HG02623 (cell line): Measurements from ENCODE around the gene KLHL33.

ENCODE experiments used
- ATAC-seq: cut with Tn5 transposase; IDR thresholded peaks from one replicate; pipeline ENCODE4 v1.9.1; 2021; ENCODE audit warnings: moderate library complexity; ENCODE audit not compliant: unreplicated experiment

KLHL33 gene

DNA sequence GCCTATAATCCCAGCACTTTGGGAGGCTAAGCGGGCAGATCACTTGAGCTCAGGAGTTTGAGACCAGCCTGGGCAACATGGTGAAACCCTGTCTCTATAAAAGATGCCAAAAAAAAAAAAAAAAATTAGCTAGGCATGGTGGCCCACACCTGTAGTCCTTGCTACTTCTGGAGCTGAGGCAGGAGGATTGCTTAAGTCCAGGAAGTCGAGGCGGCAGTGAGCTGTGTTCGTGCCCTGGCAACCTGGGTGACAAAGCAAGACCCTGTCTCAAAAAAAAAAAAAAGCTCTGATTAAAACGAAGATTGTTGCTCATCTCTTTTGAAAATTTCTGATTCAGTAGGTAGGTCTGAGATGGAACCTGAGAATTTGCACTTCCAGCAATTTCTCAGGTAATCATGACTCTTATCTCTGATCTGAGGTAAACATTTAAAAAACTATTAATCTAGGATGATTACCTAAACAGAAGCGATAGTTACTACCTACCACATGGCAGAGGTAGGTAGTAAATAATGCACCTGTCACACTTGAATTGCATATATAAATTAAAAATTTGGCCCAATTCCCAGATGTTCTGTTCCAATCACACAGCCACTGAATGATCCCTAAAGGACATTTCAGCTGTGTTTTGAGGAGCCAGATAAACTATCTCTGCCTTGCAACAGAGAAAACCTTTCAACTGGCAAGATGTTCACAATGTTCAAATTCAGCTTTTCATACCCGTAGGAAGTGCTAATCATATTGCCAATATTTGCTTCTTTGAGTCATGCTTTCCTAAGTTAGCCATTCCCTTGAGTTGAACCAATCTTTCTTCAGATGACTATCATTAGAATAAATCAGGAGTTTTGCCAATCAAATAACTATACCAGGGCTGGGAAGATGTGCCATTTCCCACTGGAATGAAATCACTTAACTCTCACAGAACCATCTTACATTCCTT lies 18.4 kb downstream of the KLHL33 start:
- ATAC-seq: no peak

DNA sequence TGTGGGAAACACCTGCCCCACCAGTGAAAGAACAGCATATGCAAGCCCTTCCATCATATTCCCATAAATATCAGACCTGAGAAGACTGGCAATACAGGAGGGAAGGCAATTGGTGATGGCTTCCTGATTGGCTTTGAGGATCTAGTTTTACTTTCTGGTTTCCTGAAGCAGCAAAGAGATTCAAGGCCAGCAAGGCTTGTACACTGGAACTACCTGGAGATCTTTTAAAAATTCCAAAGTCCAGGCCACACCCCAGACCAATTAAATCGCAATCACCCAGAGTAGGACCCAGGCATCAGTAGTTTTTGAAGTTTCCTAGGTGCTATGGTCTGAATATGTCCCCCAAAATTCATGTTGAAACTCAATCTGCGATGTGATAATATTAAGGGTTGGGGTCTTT lies 19.7 kb downstream of the KLHL33 start:
- ATAC-seq: no peak

DNA sequence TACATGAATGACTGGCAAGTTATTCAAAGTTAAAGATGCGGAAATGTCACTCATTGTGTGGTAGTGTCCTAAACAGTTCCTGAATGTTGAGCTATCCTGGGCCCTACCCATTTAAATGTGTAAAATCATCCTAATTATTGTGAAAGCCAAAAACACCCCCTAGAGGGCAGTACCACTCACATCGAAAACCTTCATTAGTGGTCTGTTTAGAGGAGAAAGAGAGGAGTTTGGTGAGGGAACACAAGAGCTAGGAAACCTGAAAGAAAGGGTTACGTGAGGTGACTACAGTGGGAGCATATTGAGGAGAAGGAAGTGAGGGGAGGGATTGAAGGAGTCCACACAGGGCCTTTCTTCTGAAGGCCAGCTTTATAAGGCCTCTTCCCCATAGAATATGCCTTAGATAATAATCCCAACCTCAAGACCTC lies 20.2 kb downstream of the KLHL33 start:
- ATAC-seq: peak; percentile 47

- ATAC-seq: peak; percentile 34
These were observed 22.3 kb downstream of the KLHL33 start for GRCh38 chr14:20413744-20414082.

GRCh38 chr14:20412876-20413743 lies 22.9 kb downstream of the KLHL33 start, which contains the start of gene TEP1:
TSS of gene TEP1 (minus strand) at chr14:20413501. CDS start at chr14:20408439, 5,062 bp downstream.
- peak; percentile 67 for ATAC-seq

GRCh38 chr14:20412411-20412810 lies 23.6 kb downstream of the KLHL33 start:
- peak; percentile 45 for ATAC-seq

DNA sequence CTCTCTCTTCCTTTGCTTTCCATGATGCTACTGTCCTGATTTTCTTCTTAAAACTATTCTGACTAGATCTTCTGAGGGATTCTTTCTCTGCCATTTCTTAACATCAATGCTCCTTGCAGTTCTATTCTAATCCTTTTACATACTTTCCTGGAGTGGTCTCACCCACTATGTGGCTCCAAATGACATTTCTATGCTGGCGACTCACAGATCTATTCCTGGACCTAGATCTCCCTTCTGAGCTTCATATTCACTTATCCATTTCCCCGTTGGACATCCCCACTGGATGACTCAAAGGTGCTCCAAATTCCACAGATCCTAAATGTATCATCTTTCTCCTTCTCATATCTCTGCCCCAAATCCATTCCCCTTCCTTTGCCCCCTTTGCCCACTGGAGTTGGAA lies 26.7 kb downstream of the KLHL33 start:
- no peak for ATAC-seq

- no peak for ATAC-seq
These were observed 32.4 kb downstream of the KLHL33 start for GRCh38 chr14:20403521-20403920.

- ATAC-seq: no peak
These were observed 34.9 kb downstream of the KLHL33 start for GRCh38 chr14:20400965-20401593.

DNA sequence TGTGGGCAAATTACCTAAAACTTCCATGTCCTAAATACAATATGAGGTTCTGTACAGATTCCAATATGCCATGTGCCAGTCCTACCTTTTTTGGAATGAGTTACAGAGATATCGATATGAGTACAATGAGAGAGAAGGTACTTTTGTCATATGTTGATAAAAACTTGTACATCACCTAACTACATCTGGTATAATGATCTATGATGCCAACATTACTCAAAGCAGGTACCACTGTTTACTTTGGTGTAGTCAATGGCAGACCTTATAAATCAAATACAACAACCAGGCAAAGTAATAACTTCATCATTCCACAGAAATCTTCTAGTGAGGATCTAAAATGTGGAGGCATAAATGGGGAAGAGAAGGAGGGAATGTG lies 35.4 kb downstream of the KLHL33 start:
- no peak for ATAC-seq

DNA sequence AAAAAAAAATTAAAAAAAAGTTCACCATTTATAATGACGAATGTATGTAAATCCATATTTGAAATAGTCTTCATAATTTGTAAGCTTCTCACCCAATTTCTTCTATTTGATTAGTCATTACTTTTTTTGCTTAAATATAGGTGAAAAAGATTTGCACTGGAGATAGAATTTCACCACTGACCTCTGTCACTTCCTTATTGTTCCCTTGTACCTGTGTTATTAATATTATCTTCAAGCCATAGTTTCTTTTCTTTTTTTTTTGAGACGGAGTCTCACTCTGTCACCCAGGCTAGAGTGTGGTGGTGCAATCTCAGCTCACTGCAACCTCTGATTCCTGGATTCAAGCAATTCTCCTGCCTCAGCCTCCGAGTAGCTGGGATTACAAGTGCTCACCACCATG lies 38.5 kb downstream of the KLHL33 start:
- ATAC-seq: no peak

- ATAC-seq: no peak
These were observed 44.5 kb downstream of the KLHL33 start for GRCh38 chr14:20391505-20391904.

- no peak for ATAC-seq
These were observed 47.8 kb downstream of the KLHL33 start for GRCh38 chr14:20388159-20388558.

DNA sequence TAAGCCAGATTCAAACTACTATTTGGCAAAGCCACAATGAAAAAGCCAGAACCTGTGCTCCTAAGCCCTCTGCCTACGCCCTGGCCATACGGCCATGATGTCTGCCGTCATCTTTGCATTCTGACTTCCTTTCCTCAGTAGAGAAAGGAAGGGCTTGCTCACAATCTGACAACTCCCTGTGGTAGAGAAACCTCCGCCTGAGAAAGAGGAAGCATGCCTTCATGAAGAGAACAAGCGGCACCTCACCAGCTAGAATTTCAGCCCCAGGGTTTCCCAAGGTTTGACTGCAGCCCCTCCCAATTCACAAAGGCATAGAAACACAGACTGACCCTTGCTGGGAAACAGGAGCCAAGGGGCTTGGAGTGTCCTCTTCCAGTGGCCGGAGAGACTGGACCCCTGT lies 48.4 kb downstream of the KLHL33 start:
- peak; percentile 75 for ATAC-seq

GRCh38 chr14:20386276-20386855 lies 49.6 kb downstream of the KLHL33 start:
- ATAC-seq: no peak

DNA sequence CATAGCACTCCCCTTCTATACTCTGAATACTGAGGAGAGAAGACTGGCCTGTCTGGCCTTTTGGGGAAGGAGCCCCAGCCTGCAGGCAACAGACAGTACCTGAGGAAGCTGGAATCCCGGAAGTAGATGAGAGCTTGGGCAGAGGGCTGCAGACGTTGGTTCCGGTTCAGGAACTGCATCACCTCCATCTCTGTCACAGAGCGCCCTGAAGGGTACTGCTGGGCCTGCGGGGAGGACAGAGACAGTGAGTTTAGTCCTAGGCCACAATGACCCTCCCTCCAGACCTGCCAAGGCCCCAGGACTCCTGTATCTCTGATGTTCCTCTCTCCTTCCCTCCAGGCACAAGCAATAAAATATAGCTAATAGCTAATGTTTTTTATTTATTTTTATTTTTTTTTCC lies 51.1 kb downstream of the KLHL33 start:
- ATAC-seq: no peak

GRCh38 chr14:20384321-20384720 lies 51.6 kb downstream of the KLHL33 start:
- ATAC-seq: no peak

DNA sequence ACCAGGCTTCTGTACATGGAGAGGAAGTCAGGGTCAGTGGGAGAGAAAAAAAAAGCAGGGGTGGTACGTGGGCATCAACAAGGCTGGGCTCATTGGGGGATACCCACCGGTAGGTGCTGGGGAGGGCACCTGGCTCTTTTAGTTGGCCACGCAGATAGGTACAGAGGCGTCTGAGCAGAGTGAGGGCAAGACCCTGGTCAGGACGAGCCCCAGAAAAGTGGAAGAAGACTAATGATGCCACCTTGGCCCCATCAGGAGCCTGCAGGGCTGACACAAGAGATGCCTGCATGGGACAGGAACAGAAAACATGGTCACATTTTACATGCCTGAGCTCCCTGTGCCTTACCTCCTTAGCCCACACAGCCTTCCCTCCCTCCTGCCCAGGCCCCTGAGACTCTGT lies 52.3 kb downstream of the KLHL33 start:
- ATAC-seq: no peak

DNA sequence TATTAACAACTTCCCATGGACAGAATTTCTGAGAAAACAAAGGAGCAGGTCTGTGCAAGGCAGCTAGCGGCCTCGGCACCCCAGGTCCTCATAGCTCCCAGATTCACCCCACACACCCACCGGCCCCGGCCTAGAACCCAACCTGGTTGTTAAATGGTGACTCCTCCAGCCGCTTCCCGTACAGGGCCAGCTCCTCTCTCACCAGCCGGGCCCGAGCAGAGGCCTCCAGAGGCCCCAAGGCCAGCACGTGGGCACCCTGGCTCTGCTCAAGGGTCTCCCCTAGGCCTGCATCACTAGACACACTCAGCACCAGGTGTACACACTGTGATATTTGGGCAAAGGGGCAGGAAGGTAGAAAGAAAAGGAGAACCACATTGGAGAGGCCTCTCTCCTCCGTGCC lies 52.9 kb downstream of the KLHL33 start:
- no peak for ATAC-seq

GRCh38 chr14:20382526-20382925 lies 53.4 kb downstream of the KLHL33 start:
- ATAC-seq: no peak

GRCh38 chr14:20381341-20381740 lies 54.6 kb downstream of the KLHL33 start:
- no peak for ATAC-seq
